Osteoblast (primary cell): ENCODE measurements around the gene ETV3. TPM values are rescaled to one million over a fixed set of nuclear protein-coding genes. Genes with fewer than 3 reads are reported as not detected.
A peak's percentile ranks its signal among the peaks of the same experiment; 100 is the strongest.

ENCODE experiments used
- DNase-seq: peaks from one replicate; pipeline ENCODE4 v3.0.0; 2011; ENCODE audit warnings: low spot score, mixed read lengths; ENCODE audit not compliant: insufficient read length; ENCODE audit errors: missing footprints
- H2AFZ ChIP-seq: 2 replicates; pipeline ENCODE4 v1.6.0; 2011; ENCODE audit warnings: mild to moderate bottlenecking, low read length
- H3K27ac ChIP-seq: 2 replicates; pipeline ENCODE4 v1.5.1; 2011; ENCODE audit warnings: mild to moderate bottlenecking, low read depth, low read length, moderate library complexity
- H3K27me3 ChIP-seq: 2 replicates; pipeline ENCODE4 v1.6.0; 2012; ENCODE audit warnings: mild to moderate bottlenecking, control low read depth, inconsistent platforms, low read length, moderate library complexity; ENCODE audit not compliant: insufficient read depth
- H3K36me3 ChIP-seq: 2 replicates; pipeline ENCODE4 v1.5.1; 2011; ENCODE audit warnings: mild to moderate bottlenecking, low read length, control low read depth, moderate library complexity; ENCODE audit not compliant: insufficient read depth
- H3K4me1 ChIP-seq: 2 replicates; pipeline ENCODE4 v1.5.1; 2011; ENCODE audit warnings: mild to moderate bottlenecking, low read length, control low read depth, moderate library complexity; ENCODE audit not compliant: insufficient read depth
- H3K4me2 ChIP-seq: 2 replicates; pipeline ENCODE4 v1.6.0; 2011; ENCODE audit warnings: mild to moderate bottlenecking, low read length; ENCODE audit not compliant: insufficient read depth
- H3K4me3 ChIP-seq: fragments of 200-600 bp; sonication (generic); 3 replicates; pipeline ENCODE4 v1.5.1; 2012; ENCODE audit warnings: mild to moderate bottlenecking, low read length, inconsistent platforms; ENCODE audit not compliant: insufficient read depth
- H3K79me2 ChIP-seq: 2 replicates; pipeline ENCODE4 v1.6.0; 2012; ENCODE audit warnings: mild to moderate bottlenecking, low read length, control low read depth, inconsistent platforms; ENCODE audit not compliant: insufficient read depth
- H3K9me3 ChIP-seq: 2 replicates; pipeline ENCODE4 v1.5.1; 2011; ENCODE audit warnings: low read depth, low read length, control low read depth
- H4K20me1 ChIP-seq: 2 replicates; pipeline ENCODE4 v1.6.0; 2012; ENCODE audit warnings: mild to moderate bottlenecking, low read length, control low read depth; ENCODE audit not compliant: insufficient read depth
- total RNA-seq: library from RNA; depleted of rRNA; stranded (reverse); fragments of >200 nt; gene quantifications from 2 replicates; pipeline ENCODE4 v1.2.3, GENCODE V29; 2012
- TF ChIP-seq, protein P1 (sequence below): IDR thresholded peaks from 2 replicates; pipeline ENCODE4 v1.5.1; 2011; ENCODE audit warnings: mild to moderate bottlenecking, low read depth, low read length, moderate library complexity; ENCODE audit errors: extremely low read depth

ETV3 gene
- total RNA-seq, 1 donor = 14.8 TPM

GRCh38 chr1:157095091-157095490 is 43.1 kb downstream of the ETV3 start:
- Histone ChIP-seq H3K79me2 (no peaks in the 10 kb centered on the region), H3K4me3 (no peak overlapping the region), H3K4me1 (peaks cover 6% of the 10 kb centered on the region), H3K36me3 (no peaks in the 10 kb centered on the region), H3K9me3 (no peaks in the 10 kb centered on the region), H3K4me2 (no peak overlapping the region), H3K27me3 (no peaks in the 10 kb centered on the region), H4K20me1 (no peaks in the 10 kb centered on the region), H3K27ac (no peak overlapping the region), H2AFZ (no peak overlapping the region)
- TF ChIP-seq, protein P1, sequence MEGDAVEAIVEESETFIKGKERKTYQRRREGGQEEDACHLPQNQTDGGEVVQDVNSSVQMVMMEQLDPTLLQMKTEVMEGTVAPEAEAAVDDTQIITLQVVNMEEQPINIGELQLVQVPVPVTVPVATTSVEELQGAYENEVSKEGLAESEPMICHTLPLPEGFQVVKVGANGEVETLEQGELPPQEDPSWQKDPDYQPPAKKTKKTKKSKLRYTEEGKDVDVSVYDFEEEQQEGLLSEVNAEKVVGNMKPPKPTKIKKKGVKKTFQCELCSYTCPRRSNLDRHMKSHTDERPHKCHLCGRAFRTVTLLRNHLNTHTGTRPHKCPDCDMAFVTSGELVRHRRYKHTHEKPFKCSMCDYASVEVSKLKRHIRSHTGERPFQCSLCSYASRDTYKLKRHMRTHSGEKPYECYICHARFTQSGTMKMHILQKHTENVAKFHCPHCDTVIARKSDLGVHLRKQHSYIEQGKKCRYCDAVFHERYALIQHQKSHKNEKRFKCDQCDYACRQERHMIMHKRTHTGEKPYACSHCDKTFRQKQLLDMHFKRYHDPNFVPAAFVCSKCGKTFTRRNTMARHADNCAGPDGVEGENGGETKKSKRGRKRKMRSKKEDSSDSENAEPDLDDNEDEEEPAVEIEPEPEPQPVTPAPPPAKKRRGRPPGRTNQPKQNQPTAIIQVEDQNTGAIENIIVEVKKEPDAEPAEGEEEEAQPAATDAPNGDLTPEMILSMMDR = no peak
- DNase-seq = no peak

- H3K79me2 ChIP-seq = no peaks in the 10 kb centered on the region
- no peaks in the 10 kb centered on the region for H3K9me3 ChIP-seq
- no peak overlapping the region for H3K4me2 ChIP-seq
- peaks cover 6% of the 10 kb centered on the region for H3K4me1 ChIP-seq
- no peak overlapping the region for H3K27ac ChIP-seq
- no peaks in the 10 kb centered on the region for H4K20me1 ChIP-seq
- peak; percentile 81 for DNase-seq
- H3K27me3 ChIP-seq = no peaks in the 10 kb centered on the region
- H3K4me3 ChIP-seq = no peak overlapping the region
- H2AFZ ChIP-seq = peak overlapping the region; percentile 54
- no peaks in the 10 kb centered on the region for H3K36me3 ChIP-seq
- TF ChIP-seq, protein P1 = no peak
These were observed 45.4 kb downstream of the ETV3 start for GRCh38 chr1:157092831-157093230.

GRCh38 chr1:157091668-157092273 is 46.4 kb downstream of the ETV3 start:
- H3K27ac ChIP-seq = no peak overlapping the region
- H3K4me2 ChIP-seq = no peak overlapping the region
- H3K36me3 ChIP-seq = no peaks in the 10 kb centered on the region
- H2AFZ ChIP-seq = peak overlapping the region; percentile 15
- H3K9me3 ChIP-seq = no peaks in the 10 kb centered on the region
- no peak overlapping the region for H3K4me3 ChIP-seq
- peaks cover 6% of the 10 kb centered on the region for H3K4me1 ChIP-seq
- TF ChIP-seq, protein P1 = no peak
- peak; percentile 62 for DNase-seq
- no peaks in the 10 kb centered on the region for H4K20me1 ChIP-seq
- no peaks in the 10 kb centered on the region for H3K27me3 ChIP-seq
- no peaks in the 10 kb centered on the region for H3K79me2 ChIP-seq

GRCh38 chr1:157091186-157091585 is 47.0 kb downstream of the ETV3 start:
- no peak overlapping the region for H3K27ac ChIP-seq
- H3K4me3 ChIP-seq = no peak overlapping the region
- H4K20me1 ChIP-seq = no peaks in the 10 kb centered on the region
- TF ChIP-seq, protein P1 = no peak
- peaks cover 6% of the 10 kb centered on the region for H3K4me1 ChIP-seq
- H3K4me2 ChIP-seq = no peak overlapping the region
- DNase-seq = peak; percentile 43
- H3K79me2 ChIP-seq = no peaks in the 10 kb centered on the region
- H3K36me3 ChIP-seq = no peaks in the 10 kb centered on the region
- H2AFZ ChIP-seq = no peak overlapping the region
- H3K9me3 ChIP-seq = no peaks in the 10 kb centered on the region
- no peaks in the 10 kb centered on the region for H3K27me3 ChIP-seq
